Lower leg skin (tissue), 3 donors: ENCODE data around the gene UBE2E2.

Experiments used
- POLR2A ChIP-seq, 2 donors: fragments of 450-650 bp; IDR thresholded peaks; one replicate each; pipeline ENCODE4 v1.6.1; 2016 to 2017; ENCODE audit warnings: antibody characterized with exemption in 2 of 2, mild to moderate bottlenecking in 1 of 2, moderate library complexity in 1 of 2
- TF ChIP-seq, protein P1 (sequence below), 3 donors: fragments of 450-650 bp; IDR thresholded peaks; one replicate each; pipeline ENCODE4 v1.5.1; 2016; ENCODE audit warnings: antibody characterized with exemption in 3 of 3, mild to moderate bottlenecking in 3 of 3, moderate library complexity in 2 of 3

DNA sequence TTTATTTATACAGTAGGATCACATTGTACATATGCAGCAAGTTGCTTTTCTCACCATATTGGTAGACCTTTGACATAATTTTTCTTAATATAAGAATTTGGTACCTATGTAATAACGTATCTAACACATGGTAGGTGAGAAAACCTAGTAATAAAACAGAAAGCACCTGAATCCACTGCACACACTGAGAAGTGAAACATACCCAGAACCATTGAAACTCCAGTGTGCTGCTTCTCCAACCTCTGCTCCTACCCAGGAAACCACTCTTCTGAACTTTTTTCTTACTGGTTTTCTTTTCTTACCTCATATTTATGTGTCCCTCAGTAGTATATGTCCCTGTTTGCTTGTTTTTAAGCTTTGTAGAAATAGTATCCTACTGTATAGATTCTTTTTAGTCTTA is 293.0 kb downstream of the UBE2E2 start:
- TF ChIP-seq POLR2A (IDR thresholded peaks at IDR 0.05) = no peak
- TF ChIP-seq, protein P1, sequence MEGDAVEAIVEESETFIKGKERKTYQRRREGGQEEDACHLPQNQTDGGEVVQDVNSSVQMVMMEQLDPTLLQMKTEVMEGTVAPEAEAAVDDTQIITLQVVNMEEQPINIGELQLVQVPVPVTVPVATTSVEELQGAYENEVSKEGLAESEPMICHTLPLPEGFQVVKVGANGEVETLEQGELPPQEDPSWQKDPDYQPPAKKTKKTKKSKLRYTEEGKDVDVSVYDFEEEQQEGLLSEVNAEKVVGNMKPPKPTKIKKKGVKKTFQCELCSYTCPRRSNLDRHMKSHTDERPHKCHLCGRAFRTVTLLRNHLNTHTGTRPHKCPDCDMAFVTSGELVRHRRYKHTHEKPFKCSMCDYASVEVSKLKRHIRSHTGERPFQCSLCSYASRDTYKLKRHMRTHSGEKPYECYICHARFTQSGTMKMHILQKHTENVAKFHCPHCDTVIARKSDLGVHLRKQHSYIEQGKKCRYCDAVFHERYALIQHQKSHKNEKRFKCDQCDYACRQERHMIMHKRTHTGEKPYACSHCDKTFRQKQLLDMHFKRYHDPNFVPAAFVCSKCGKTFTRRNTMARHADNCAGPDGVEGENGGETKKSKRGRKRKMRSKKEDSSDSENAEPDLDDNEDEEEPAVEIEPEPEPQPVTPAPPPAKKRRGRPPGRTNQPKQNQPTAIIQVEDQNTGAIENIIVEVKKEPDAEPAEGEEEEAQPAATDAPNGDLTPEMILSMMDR (IDR thresholded peaks at IDR 0.05) = no peak
